SK-N-DZ (cell line): ENCODE measurements around the gene CYP8B1.
"Not testable (repeated sequence)": the region's sequence is repeated elsewhere in the genome, so short reads cannot be mapped to it uniquely, and the experiment has no call there.

ENCODE experiments used
- DNase-seq: peaks from one replicate; pipeline ENCODE4 v3.0.0-alpha.2; 2015; ENCODE audit warnings: low spot score

Gene CYP8B1

DNA sequence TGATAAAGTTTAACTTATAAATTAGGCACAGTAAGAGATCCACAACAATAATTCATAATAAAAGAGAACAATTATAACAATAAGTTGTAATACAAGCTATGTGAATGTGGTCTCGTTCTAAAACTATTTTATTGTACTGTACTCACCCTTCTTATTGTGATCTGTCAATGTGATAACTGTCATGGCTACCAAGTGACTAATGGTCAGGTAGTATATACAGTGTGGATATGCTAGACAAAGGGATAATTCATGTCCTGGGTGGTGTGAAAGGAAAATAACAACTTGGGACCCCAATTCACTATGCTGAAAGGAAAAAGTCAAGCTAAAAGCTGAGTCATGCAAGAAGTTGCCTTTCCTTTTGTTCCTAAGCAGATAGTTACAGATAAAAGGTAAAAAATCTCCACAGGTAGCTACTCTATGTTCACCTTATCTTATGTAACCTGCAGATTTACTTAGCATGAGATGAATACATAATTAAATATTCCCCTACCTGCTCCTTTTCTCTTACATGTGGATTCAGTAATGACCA lies 10.7 kb upstream of the CYP8B1 start:
- DNase-seq = no peak

GRCh38 chr3:42884324-42884723 lies 8.6 kb upstream of the CYP8B1 start:
- no peak for DNase-seq

DNA sequence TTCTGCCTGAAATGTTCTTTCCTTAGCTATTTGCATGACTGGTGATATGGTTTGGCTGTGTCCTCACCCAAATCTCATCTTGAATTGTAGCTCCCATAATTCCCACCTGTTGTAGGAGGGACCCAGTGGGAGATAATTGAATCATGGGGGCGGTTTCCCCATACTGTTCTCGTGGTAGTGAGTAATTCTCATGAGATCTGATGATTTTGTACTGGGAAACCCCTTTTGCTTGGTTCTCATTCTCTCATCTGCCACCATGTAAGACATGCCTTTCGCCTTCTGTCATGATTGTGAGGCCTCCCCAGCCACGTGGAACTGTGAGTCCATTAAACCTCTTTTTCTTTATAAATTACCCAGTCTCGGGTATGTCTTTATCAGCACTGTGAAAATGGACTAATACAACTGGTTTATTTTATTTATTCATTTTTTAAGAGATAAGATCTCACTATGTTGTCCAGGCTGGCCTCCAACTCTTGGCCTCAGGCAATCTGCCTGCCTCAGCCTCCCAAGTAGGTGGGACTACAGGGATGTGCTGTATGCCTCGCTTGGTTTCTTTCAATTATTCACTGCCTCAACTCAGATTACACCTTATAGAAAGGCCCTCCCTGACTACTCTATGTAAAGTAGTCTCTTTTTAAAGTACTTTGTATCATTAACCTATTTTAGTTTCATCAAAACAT lies 7.7 kb upstream of the CYP8B1 start:
- not testable (repeated sequence) for DNase-seq

- DNase-seq = peak; percentile 77
Observed at GRCh38 chr3:42880601-42881451, 5.1 kb upstream of the CYP8B1 start.

DNA sequence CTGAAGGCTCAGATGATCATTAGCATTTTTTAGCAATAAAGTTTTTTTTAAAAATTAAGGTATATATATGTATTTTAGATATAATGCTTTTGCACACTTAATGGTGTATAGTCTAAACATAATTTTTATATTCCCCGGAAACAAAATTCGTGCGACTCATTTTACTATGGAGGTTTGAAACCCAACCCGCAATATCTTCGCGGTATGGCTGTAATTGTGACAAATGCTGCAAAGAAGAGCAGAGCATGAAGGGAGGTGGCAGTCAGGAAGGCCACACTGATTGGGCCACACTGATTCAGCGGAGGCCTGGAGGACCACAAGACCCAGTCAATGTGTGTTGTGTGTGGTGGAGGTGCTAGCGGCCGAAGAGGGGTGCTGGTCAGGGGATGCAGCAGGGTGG lies 4.5 kb upstream of the CYP8B1 start:
- no peak for DNase-seq

DNA sequence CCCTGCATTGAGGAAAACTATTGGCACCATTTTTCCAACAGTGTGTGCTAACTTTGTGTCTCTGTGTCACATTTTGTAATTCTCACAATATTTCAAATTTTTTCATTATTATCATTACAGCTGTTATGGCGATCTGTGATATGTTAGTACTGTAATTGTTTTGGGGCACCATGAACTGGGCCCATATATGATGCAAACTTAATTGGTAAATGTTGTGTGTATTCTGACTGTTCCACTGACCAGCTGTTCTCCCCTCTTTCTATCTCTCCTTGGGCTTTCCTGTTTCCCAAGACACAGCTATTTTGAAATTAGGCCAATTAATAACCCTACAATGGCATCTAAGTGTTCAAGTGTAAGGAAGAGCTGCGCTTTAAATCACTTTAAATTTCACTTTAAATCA lies 2.2 kb upstream of the CYP8B1 start:
- no peak for DNase-seq

- no peak for DNase-seq
Observed at GRCh38 chr3:42876940-42877720, 1.5 kb upstream of the CYP8B1 start.

GRCh38 chr3:42876401-42876800 lies 722 bp upstream of the CYP8B1 start:
- no peak for DNase-seq

DNA sequence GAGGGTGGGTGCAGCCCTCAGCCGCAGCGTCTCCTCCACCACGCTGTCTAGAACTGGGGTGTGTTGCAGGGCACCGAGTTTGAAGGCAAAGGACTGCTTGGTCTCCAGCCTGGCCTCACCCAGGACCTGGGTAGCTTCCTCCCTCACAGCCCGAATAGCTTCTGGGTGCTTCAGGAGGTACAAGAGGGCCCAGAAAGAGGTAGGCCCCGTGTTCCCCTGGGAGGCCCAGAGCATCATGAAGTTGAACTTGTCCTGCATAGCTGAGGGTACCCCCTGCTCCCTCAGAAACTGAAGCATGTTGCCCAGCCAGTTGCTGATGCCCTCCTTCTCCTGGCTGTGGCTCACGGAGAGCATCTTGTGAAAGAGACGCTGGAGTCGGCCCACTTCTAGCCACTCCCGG lies 930 bp downstream of the CYP8B1 start:
- no peak for DNase-seq

GRCh38 chr3:42873221-42873982 lies 2.3 kb downstream of the CYP8B1 start:
- DNase-seq = no peak

DNA sequence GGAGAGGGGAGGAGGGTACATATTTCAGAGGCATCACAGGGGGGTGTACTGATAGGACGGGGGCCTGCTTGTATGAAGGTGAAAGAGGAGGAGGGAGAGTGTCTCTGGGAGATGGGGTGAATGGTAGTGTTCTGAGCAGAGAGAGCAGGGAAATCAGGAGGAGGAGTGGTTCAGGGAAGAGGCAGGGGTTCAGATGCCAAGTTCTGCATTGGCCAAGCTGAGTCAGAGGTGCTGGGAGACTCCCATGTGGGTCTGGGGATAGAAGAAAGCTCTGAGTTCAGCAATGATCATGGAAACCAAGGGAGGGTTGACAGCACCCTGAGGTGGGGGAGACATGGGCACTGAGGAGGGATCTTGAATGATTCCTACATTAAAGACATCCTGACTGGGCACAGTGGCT lies 3.0 kb downstream of the CYP8B1 start:
- no peak for DNase-seq

GRCh38 chr3:42871592-42872196 lies 4.0 kb downstream of the CYP8B1 start:
- DNase-seq = no peak

DNA sequence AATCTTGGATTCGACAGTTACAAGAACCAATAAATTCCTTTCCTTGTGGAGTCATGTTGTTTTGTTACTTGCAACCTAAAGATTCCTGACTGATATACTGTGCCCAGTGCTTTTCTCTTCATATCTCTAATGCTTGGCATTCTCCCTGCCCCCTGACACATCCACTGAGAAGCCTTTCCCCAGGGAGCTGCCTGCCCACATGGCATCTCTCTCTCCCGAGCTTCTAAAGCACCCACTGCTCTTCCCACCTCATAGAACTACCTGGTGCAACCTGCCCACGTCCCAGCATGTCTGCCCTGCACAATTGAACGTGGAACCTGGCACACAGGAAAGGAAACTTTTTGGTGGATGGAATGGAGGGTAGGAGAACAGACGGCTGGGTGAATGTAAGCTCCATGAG lies 6.8 kb downstream of the CYP8B1 start:
- DNase-seq = no peak

- no peak for DNase-seq
Observed at GRCh38 chr3:42867138-42867537, 8.5 kb downstream of the CYP8B1 start.

GRCh38 chr3:42865256-42865655 lies 10.4 kb downstream of the CYP8B1 start:
- DNase-seq = no peak

DNA sequence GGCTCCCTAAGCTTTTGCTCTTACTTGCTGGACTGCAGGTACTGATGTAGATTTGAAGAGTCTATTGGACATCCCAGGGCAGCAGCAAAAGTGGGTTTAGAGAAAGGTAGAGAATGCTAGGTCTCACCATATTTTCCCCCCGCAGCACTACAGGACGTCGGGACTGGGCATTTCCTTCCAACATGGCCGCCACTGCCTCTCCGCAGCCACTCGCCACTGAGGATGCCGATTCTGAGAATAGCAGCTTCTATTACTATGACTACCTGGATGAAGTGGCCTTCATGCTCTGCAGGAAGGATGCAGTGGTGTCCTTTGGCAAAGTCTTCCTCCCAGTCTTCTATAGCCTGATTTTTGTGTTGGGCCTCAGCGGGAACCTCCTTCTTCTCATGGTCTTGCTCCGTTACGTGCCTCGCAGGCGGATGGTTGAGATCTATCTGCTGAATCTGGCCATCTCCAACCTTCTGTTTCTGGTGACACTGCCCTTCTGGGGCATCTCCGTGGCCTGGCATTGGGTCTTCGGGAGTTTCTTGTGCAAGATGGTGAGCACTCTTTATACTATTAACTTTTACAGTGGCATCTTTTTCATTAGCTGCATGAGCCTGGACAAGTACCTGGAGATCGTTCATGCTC lies 11.2 kb downstream of the CYP8B1 start:
- no peak for DNase-seq

DNA sequence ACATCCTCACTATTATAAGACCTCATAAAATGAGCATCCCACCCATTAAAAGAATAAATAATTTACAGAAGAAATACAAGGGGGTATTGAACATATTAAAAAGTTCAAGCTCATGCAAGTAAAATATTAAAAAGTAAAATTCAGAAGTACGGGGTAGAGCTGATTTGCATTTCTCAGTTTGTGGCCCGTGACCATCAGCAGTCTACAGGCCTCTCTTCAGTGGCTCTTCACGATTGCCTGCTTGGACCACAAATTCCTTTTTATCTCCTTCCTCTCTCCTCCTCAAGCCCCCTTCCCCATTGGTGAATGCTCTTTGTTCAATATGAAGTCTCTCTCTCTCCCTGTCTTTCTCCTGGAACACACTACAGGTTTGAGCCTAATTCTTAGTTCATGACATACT lies 19.1 kb downstream of the CYP8B1 start:
- DNase-seq = no peak

- DNase-seq = no peak
Observed at GRCh38 chr3:42855547-42856380, 19.9 kb downstream of the CYP8B1 start.

GRCh38 chr3:42855219-42855546 lies 20.5 kb downstream of the CYP8B1 start:
- DNase-seq = no peak
